Upper lobe of left lung (tissue), 6 donors: ENCODE results near the gene RIPK3. TPM values are rescaled to one million over a fixed set of nuclear protein-coding genes. Genes with fewer than 3 reads are reported as not detected.

ENCODE experiments used
- ATAC-seq, 2 donors: fragments of 200-7000 bp; cut with Tn5 transposase; one replicate each; pipeline ENCODE4 v1.9.1; 2022; ENCODE audit warnings: mild to moderate bottlenecking in 2 of 2, moderate library complexity in 2 of 2; ENCODE audit not compliant: low FRiP score in 2 of 2
- DNase-seq, 2 donors: peaks; one replicate each; pipeline ENCODE4 v3.0.0-alpha.2; 2019 to 2020
- H3K27ac ChIP-seq, 4 donors: fragments of 200-600 bp; sonication (generic); one replicate each; pipeline ENCODE4 v1.5.1; 2016 to 2019
- H3K27me3 ChIP-seq, 4 donors: fragments of 200-600 bp; sonication (generic); one replicate each; pipeline ENCODE4 v1.5.1; 2017 to 2019
- H3K36me3 ChIP-seq, 4 donors: fragments of 200-600 bp; sonication (generic); one replicate each; pipeline ENCODE4 v1.5.1; 2016 to 2019
- H3K4me1 ChIP-seq, 4 donors: fragments of 200-600 bp; sonication (generic); one replicate each; pipeline ENCODE4 v1.5.1; 2018 to 2019
- H3K4me3 ChIP-seq, 4 donors: fragments of 200-600 bp; sonication (generic); one replicate each; pipeline ENCODE4 v1.5.1; 2017 to 2019; ENCODE audit warnings: mild to moderate bottlenecking in 2 of 4, moderate library complexity in 1 of 4
- H3K9me3 ChIP-seq, 4 donors: fragments of 200-600 bp; sonication (generic); one replicate each; pipeline ENCODE4 v1.5.1; 2018 to 2019
- CTCF ChIP-seq, 6 experiments: fragments of 450-650 bp in 4 of 6; fragments of 200-600 bp in 2 of 6; sonication (generic) in 2 of 6; IDR thresholded peaks; one replicate each; pipeline ENCODE4 v1.5.1; 2016 to 2019; ENCODE audit warnings: antibody characterized with exemption in 6 of 6
- EP300 ChIP-seq, 4 donors: sonication (generic); formaldehyde crosslinking; IDR thresholded peaks; one replicate each; pipeline ENCODE4 v1.5.1; 2017; ENCODE audit warnings: antibody characterized with exemption in 4 of 4, control low read depth in 2 of 4
- POLR2A ChIP-seq, 4 donors: fragments of 450-650 bp; IDR thresholded peaks; one replicate each; pipeline ENCODE4 v1.5.1; 2016 to 2017; ENCODE audit warnings: antibody characterized with exemption in 4 of 4, mild to moderate bottlenecking in 2 of 4
- POLR2AphosphoS5 ChIP-seq, 2 donors: sonication (generic); formaldehyde crosslinking; IDR thresholded peaks; one replicate each; pipeline ENCODE4 v1.5.1; 2017; ENCODE audit warnings: antibody characterized with exemption in 2 of 2
- WGBS, 2 donors: methylation state at CpG; one replicate each; pipeline ENCODE4 v1.1.5; 2017 to 2018; 5-methylcytosine and 5-hydroxymethylcytosine counted together
- total RNA-seq, 6 donors: library from RNA; depleted of rRNA in 4 of 6; stranded (reverse); fragments of >200 nt in 4 of 6; gene quantifications; one replicate each; pipeline versions ENCODE4 v1.1.0 to v1.2.1, GENCODE V29; 2016 to 2021
- donor health status: DM: no; HTN: no; CAD: no; lungs with moderate emphysema.
- donor health status: DM: no; HTN: yes; CAD: no; lungs with severe emphysema.

Gene RIPK3
- total RNA-seq, 6 donors from 2014 or later, result 16.1 to 92.2 (median 29.1) TPM

- TF ChIP-seq EP300 (IDR thresholded peaks at IDR 0.05), result no peak
- Histone ChIP-seq H3K4me3 (peak overlapping the region; percentile 68 to 95 (median 79)), H3K9me3 (no peaks in the 10 kb centered on the region), H3K36me3 (peaks cover 23 to 54% (median 45%) of the 10 kb centered on the region in 4 donors), H3K4me1 (peaks cover 29 to 48% (median 34%) of the 10 kb centered on the region in 4 donors), H3K27me3 (no peaks in the 10 kb centered on the region), H3K27ac (peak overlapping the region; percentile 77 to 92 (median 90))
- 26 to 33% methylated on average over 16 of the region's 16 CpGs for WGBS, 2 donors
- no peak for DNase-seq
- no peak for ATAC-seq
These were observed 39.3 kb downstream of the RIPK3 start for GRCh38 chr14:24300326-24300980.

- peaks cover 29 to 48% (median 34%) of the 10 kb centered on the region in 4 donors for H3K4me1 ChIP-seq
- ATAC-seq, result peak; percentile 94 to 95
- H3K36me3 ChIP-seq, result peaks cover 17 to 53% (median 40%) of the 10 kb centered on the region in 4 donors
These were observed 40.3 kb downstream of the RIPK3 start, which contains the start of the genes DHRS1 and NOP9 for GRCh38 chr14:24299255-24300191. TSS of gene DHRS1 (minus strand) at chr14:24299780. CDS start at chr14:24299106, 674 bp downstream. TSS of gene NOP9 (plus strand) at chr14:24299850. CDS start at chr14:24299955, 105 bp downstream.

GRCh38 chr14:24298892-24299254, 40.9 kb downstream of the RIPK3 start:
- 39 to 45% methylated on average over 7 of the region's 7 CpGs for WGBS, 2 donors
- Histone ChIP-seq H3K27ac (peak overlapping the region; percentile 77 to 92 (median 90)), H3K9me3 (no peaks in the 10 kb centered on the region), H3K4me3 (peak overlapping the region in 3 of 4 donors; percentile 78 to 95 (median 80)), H3K27me3 (no peaks in the 10 kb centered on the region), H3K36me3 (peaks cover 12 to 50% (median 33%) of the 10 kb centered on the region in 4 donors), H3K4me1 (peaks cover 29 to 48% (median 34%) of the 10 kb centered on the region in 4 donors)
- peak; percentile 37 to 50 for ATAC-seq
- no peak for DNase-seq
- no peak for TF ChIP-seq POLR2AphosphoS5 (IDR thresholded peaks at IDR 0.05)
- TF ChIP-seq CTCF (IDR thresholded peaks at IDR 0.05), result no peak
- no peak for TF ChIP-seq EP300 (IDR thresholded peaks at IDR 0.05)
- no peak for TF ChIP-seq POLR2A (IDR thresholded peaks at IDR 0.05)

More at GRCh38 chr14:24299255-24300191, 40.3 kb downstream of the RIPK3 start, which contains the start of the genes DHRS1 and NOP9:
- H3K4me3 ChIP-seq, result peak within 1 kb of the TSS; percentile 68 to 95 (median 79)
- no peaks in the 10 kb centered on the region for H3K27me3 ChIP-seq
- peak within 1 kb of the TSS; percentile 77 to 92 (median 90) for H3K27ac ChIP-seq
- peak in 1 of 6 experiments; percentile 9 for TF ChIP-seq CTCF (IDR thresholded peaks at IDR 0.05)
- peak; percentile 92 to 94 for TF ChIP-seq POLR2AphosphoS5 (IDR thresholded peaks at IDR 0.05)
- TF ChIP-seq EP300 (IDR thresholded peaks at IDR 0.05), result peak in 1 of 4 donors; percentile 30
- peak in 3 of 4 donors; percentile 23 to 75 (median 72) for TF ChIP-seq POLR2A (IDR thresholded peaks at IDR 0.05)
- peak; percentile 93 to 99 for DNase-seq
- WGBS, 2 donors, result 1 to 8% methylated on average over 6 to 46 of the region's 75 CpGs
- H3K9me3 ChIP-seq, result no peaks in the 10 kb centered on the region

GRCh38 chr14:24297190-24297964, 42.4 kb downstream of the RIPK3 start:
- WGBS, 2 donors, result 48 to 51% methylated on average over 5 of the region's 5 CpGs
- peaks cover 5 to 50% (median 24%) of the 10 kb centered on the region in 4 donors for H3K36me3 ChIP-seq
- TF ChIP-seq CTCF (IDR thresholded peaks at IDR 0.05), result peak in 3 of 6 experiments; percentile 41 to 45 (median 42)
- TF ChIP-seq EP300 (IDR thresholded peaks at IDR 0.05), result no peak
- TF ChIP-seq POLR2A (IDR thresholded peaks at IDR 0.05), result no peak
- ATAC-seq, result no peak
- no peak for DNase-seq
- H3K4me1 ChIP-seq, result peaks cover 29 to 48% (median 34%) of the 10 kb centered on the region in 4 donors
- H3K27ac ChIP-seq, result peak overlapping the region in 3 of 4 donors; percentile 39 to 67 (median 66)
- no peak overlapping the region for H3K4me3 ChIP-seq
- no peaks in the 10 kb centered on the region for H3K9me3 ChIP-seq
- H3K27me3 ChIP-seq, result no peaks in the 10 kb centered on the region
